Activated T-cell treated with anti-CD3 and anti-CD28 coated beads for 48 hours (primary cell): ENCODE results near the gene DYNC1I1.
A peak's percentile ranks its signal among the peaks of the same experiment; 100 is the strongest.

Experiments
- DNase-seq: peaks from one replicate; pipeline ENCODE4 v3.0.0-alpha.2; 2020; ENCODE audit warnings: low read depth

The DYNC1I1 gene

GRCh38 chr7:95772298-95772770 lies at the start of gene DYNC1I1:
Gene DYNC1I1, plus strand, starts transcription at chr7:95772554. Its CDS starts 32,176 bp downstream, at chr7:95804730.
- peak; percentile 26 for DNase-seq

- no peak for DNase-seq
Measured at GRCh38 chr7:95723583-95724180, 48.7 kb upstream of the DYNC1I1 start.

GRCh38 chr7:95725205-95725604 lies 47.1 kb upstream of the DYNC1I1 start:
- no peak for DNase-seq

GRCh38 chr7:95730493-95731280 lies 41.7 kb upstream of the DYNC1I1 start:
- DNase-seq = no peak

GRCh38 chr7:95736635-95737034 lies 35.7 kb upstream of the DYNC1I1 start:
- DNase-seq = no peak

GRCh38 chr7:95737828-95738505 lies 34.4 kb upstream of the DYNC1I1 start:
- no peak for DNase-seq

GRCh38 chr7:95749044-95749443 lies 23.3 kb upstream of the DYNC1I1 start:
- no peak for DNase-seq

GRCh38 chr7:95749515-95749914 lies 22.8 kb upstream of the DYNC1I1 start:
- DNase-seq = no peak

GRCh38 chr7:95753440-95753839 lies 18.9 kb upstream of the DYNC1I1 start:
- no peak for DNase-seq

GRCh38 chr7:95755277-95755934 lies 16.9 kb upstream of the DYNC1I1 start:
- DNase-seq = no peak

- DNase-seq = no peak
Measured at GRCh38 chr7:95758187-95758586, 14.2 kb upstream of the DYNC1I1 start.

- DNase-seq = no peak
Measured at GRCh38 chr7:95766086-95766485, 6.3 kb upstream of the DYNC1I1 start.

- DNase-seq = no peak
Measured at GRCh38 chr7:95766657-95767056, 5.7 kb upstream of the DYNC1I1 start.

GRCh38 chr7:95772771-95773581 lies 622 bp downstream of the DYNC1I1 start:
- DNase-seq = no peak

GRCh38 chr7:95776561-95777185 lies 4.3 kb downstream of the DYNC1I1 start:
- no peak for DNase-seq

- no peak for DNase-seq
Measured at GRCh38 chr7:95777269-95777668, 4.9 kb downstream of the DYNC1I1 start.

GRCh38 chr7:95780665-95781064 lies 8.3 kb downstream of the DYNC1I1 start:
- DNase-seq = no peak

GRCh38 chr7:95781961-95782586 lies 9.7 kb downstream of the DYNC1I1 start:
- no peak for DNase-seq

- no peak for DNase-seq
Measured at GRCh38 chr7:95784796-95785195, 12.4 kb downstream of the DYNC1I1 start.

- no peak for DNase-seq
Measured at GRCh38 chr7:95788258-95788657, 15.9 kb downstream of the DYNC1I1 start.

GRCh38 chr7:95788884-95789283 lies 16.5 kb downstream of the DYNC1I1 start:
- DNase-seq = no peak
